ENCODE results near the gene RMND5A.
A peak's percentile ranks its signal among the peaks of the same experiment; 100 is the strongest.

Gene RMND5A

GRCh38 chr2:86806059-86806857, 86.2 kb downstream of the RMND5A start:
- POLR2A ChIA-PET: no interaction called here
- CTCF ChIA-PET: interaction anchor here (2.8 to 3.4 kb wide), 2 partner anchors 8 to 11 kb away, joined by 8 to 14 read pairs; no protein-coding TSS in a partner anchor
- TF ChIP-seq CTCF (IDR thresholded peaks at IDR 0.05; ENCODE audit: insufficient read depth, low read length, missing control alignments): no peak
- H3K4me3 ChIP-seq (ENCODE audit: low read depth, low read length): no peak overlapping the region
- no peak for DNase-seq (ENCODE audit: low read depth, low spot score)

GRCh38 chr2:86807133-86807467, 87.0 kb downstream of the RMND5A start:
- DNase-seq (ENCODE audit: low read depth, low spot score): no peak
- ChIA-PET POLR2A (no interaction called here), CTCF (interaction anchor here (1.2 to 3.4 kb wide), 3 partner anchors 9 to 15 kb away, joined by 3 to 14 read pairs (median 8); no protein-coding TSS in a partner anchor)
- TF ChIP-seq CTCF (IDR thresholded peaks at IDR 0.05; ENCODE audit: insufficient read depth, low read length, missing control alignments): no peak
- H3K4me3 ChIP-seq (ENCODE audit: low read depth, low read length): peak overlapping the region; percentile 46

- TF ChIP-seq CTCF (IDR thresholded peaks at IDR 0.05; ENCODE audit: insufficient read depth, low read length, missing control alignments): no peak
- DNase-seq (ENCODE audit: low read depth, low spot score): no peak
- ChIA-PET CTCF (interaction anchor here (0.8 to 3.4 kb wide), 10 partner anchors 9 to 587 kb away, joined by 3 to 14 read pairs (median 4); no protein-coding TSS in a partner anchor), POLR2A (no interaction called here)
- H3K4me3 ChIP-seq (ENCODE audit: low read depth, low read length): peak overlapping the region; percentile 46
Measured at GRCh38 chr2:86807468-86808275, 87.6 kb downstream of the RMND5A start.

GRCh38 chr2:86808315-86809161, 88.4 kb downstream of the RMND5A start:
- ChIA-PET CTCF (interaction anchor here (0.8 to 3.4 kb wide), 12 partner anchors 9 to 588 kb away, joined by 3 to 14 read pairs (median 4); no protein-coding TSS in a partner anchor), POLR2A (no interaction called here)
- peak; percentile 94 for TF ChIP-seq CTCF (IDR thresholded peaks at IDR 0.05; ENCODE audit: insufficient read depth, low read length, missing control alignments)
- peak; percentile 5 for DNase-seq (ENCODE audit: low read depth, low spot score)
- peak overlapping the region; percentile 46 for H3K4me3 ChIP-seq (ENCODE audit: low read depth, low read length)

GRCh38 chr2:86809481-86810121, 89.5 kb downstream of the RMND5A start:
- TF ChIP-seq CTCF (IDR thresholded peaks at IDR 0.05; ENCODE audit: insufficient read depth, low read length, missing control alignments): no peak
- no peak overlapping the region for H3K4me3 ChIP-seq (ENCODE audit: low read depth, low read length)
- DNase-seq (ENCODE audit: low read depth, low spot score): no peak
- POLR2A ChIA-PET: no interaction called here
- CTCF ChIA-PET: interaction anchor here (0.8 to 2.8 kb wide), 5 partner anchors 11 to 412 kb away, joined by 3 to 8 read pairs (median 4); no protein-coding TSS in a partner anchor
